SK-N-MC (cell line): ENCODE data around the gene SMPD3.

Experiments
- EZH2 ChIP-seq: fragments of 200-600 bp; sonication (generic); IDR thresholded peaks from one replicate; pipeline ENCODE4 v1.6.1; 2017; ENCODE audit warnings: antibody characterized with exemption
- FOXP2 ChIP-seq: optimal IDR thresholded peaks from 2 replicates; pipeline ENCODE3; 2011; ENCODE audit warnings: mild to moderate bottlenecking, moderate library complexity; ENCODE audit not compliant: insufficient read depth; ENCODE audit errors: extremely low read length, control extremely low read depth
- POLR2AphosphoS5 ChIP-seq: IDR thresholded peaks from 2 replicates; pipeline ENCODE4 v1.6.1; 2012; ENCODE audit warnings: mild to moderate bottlenecking, low read depth, low read length, borderline replicate concordance

DNA sequence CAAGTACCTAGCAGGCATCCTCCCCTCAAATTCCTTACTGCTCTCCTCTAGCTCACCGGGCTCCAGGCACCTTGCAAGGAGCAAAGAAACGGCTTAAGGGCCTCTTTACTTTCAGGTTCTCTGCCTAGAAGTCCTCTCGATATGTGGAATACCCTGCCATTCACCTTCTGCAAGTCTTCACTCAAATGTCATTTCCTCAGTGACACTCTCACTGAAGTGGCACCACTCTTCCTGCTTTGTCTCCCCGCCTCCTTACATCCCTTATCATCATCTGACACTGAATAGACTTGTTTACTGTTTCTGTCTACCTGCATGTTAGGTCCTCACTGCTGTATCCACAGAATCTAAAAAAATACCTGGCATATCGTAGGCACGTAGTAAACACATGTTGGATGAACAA is 138.5 kb downstream of the SMPD3 start:
- TF ChIP-seq POLR2AphosphoS5 (no peak), EZH2 (no peak), FOXP2 (no peak)
